ENCODE measurements around the gene ZNF169. TPM values are rescaled to one million over a fixed set of nuclear protein-coding genes. Genes with fewer than 3 reads are reported as not detected.
"Not testable (repeated sequence)": the region's sequence is repeated elsewhere in the genome, so short reads cannot be mapped to it uniquely, and the experiment has no call there.

The ZNF169 gene
- total RNA-seq, 6 experiments from 2014 or later = 1.1 to 2.2 (median 1.4) TPM

DNA sequence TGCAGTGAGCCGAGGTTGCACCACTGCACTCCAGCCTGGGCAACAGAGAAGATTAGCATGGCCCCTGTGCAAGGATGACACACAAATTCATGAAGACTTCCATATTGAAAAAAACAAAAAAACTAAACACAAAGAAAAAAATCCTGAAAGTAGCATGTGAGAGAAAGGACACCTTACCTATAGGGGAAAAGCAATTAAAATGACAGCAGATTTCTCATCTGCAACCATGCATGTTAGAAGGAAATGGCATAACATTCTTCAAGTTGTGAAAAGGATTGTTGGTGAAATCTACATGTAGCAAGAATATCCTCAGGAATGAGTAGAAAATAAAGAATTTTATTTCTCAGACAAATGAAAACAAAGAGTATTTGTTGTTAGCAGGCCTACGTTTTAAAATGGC, 13.4 kb upstream of the ZNF169 start:
- 53% methylated on average over 2 of the region's 2 CpGs for WGBS (ENCODE audit: insufficient coverage, low coverage, low lambda C conversion rate, missing lambda C conversion rate)
- ATAC-seq (no peak), DNase-seq (no peak)
- Histone ChIP-seq H3K9me3 (no peaks in the 10 kb centered on the region), H3K4me1 (no peaks in the 10 kb centered on the region), H3K36me3 (no peaks in the 10 kb centered on the region), H3K27me3 (no peaks in the 10 kb centered on the region), H3K4me3 (no peak overlapping the region), H3K27ac (no peak overlapping the region)
- TF ChIP-seq, protein P1, sequence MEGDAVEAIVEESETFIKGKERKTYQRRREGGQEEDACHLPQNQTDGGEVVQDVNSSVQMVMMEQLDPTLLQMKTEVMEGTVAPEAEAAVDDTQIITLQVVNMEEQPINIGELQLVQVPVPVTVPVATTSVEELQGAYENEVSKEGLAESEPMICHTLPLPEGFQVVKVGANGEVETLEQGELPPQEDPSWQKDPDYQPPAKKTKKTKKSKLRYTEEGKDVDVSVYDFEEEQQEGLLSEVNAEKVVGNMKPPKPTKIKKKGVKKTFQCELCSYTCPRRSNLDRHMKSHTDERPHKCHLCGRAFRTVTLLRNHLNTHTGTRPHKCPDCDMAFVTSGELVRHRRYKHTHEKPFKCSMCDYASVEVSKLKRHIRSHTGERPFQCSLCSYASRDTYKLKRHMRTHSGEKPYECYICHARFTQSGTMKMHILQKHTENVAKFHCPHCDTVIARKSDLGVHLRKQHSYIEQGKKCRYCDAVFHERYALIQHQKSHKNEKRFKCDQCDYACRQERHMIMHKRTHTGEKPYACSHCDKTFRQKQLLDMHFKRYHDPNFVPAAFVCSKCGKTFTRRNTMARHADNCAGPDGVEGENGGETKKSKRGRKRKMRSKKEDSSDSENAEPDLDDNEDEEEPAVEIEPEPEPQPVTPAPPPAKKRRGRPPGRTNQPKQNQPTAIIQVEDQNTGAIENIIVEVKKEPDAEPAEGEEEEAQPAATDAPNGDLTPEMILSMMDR (IDR thresholded peaks at IDR 0.05) = no peak
- no peak for TF ChIP-seq POLR2A (IDR thresholded peaks at IDR 0.05)
- intact Hi-C loops (cut with DNase I) = no loop called here

GRCh38 chr9:94250456-94250855, 8.6 kb upstream of the ZNF169 start:
- ATAC-seq = no peak
- Histone ChIP-seq H3K9me3 (no peaks in the 10 kb centered on the region), H3K27me3 (no peaks in the 10 kb centered on the region), H3K27ac (no peak overlapping the region), H3K4me3 (no peak overlapping the region), H3K36me3 (no peaks in the 10 kb centered on the region), H3K4me1 (no peaks in the 10 kb centered on the region)
- no CpG with 5 or more reads among the region's 4 CpGs for WGBS (ENCODE audit: insufficient coverage, low coverage, low lambda C conversion rate, missing lambda C conversion rate)
- TF ChIP-seq, protein P1 (IDR thresholded peaks at IDR 0.05) = no peak
- TF ChIP-seq POLR2A (IDR thresholded peaks at IDR 0.05) = no peak
- intact Hi-C loops (cut with DNase I) = no loop called here
- DNase-seq = no peak

DNA sequence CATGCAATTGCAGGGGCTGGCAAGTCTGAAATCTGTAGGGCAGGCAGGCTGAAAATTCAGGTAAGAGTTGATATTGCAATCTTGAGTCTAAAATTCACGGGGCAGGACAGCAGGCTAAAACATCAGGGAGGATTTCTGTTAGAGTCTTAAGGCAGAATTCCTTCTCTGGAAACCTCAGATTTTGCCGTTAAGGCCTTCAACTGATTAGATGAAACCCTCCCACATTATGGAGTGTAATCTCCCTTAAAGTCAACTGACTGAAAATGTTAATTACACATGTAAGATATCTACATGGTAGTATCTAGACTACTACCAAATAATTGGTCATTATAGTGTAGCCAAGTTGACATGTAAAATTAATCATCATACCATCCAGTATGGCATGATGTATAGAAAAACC, 3.1 kb upstream of the ZNF169 start:
- 79% methylated on average over 2 of the region's 2 CpGs for WGBS (ENCODE audit: insufficient coverage, low coverage, low lambda C conversion rate, missing lambda C conversion rate)

DNA sequence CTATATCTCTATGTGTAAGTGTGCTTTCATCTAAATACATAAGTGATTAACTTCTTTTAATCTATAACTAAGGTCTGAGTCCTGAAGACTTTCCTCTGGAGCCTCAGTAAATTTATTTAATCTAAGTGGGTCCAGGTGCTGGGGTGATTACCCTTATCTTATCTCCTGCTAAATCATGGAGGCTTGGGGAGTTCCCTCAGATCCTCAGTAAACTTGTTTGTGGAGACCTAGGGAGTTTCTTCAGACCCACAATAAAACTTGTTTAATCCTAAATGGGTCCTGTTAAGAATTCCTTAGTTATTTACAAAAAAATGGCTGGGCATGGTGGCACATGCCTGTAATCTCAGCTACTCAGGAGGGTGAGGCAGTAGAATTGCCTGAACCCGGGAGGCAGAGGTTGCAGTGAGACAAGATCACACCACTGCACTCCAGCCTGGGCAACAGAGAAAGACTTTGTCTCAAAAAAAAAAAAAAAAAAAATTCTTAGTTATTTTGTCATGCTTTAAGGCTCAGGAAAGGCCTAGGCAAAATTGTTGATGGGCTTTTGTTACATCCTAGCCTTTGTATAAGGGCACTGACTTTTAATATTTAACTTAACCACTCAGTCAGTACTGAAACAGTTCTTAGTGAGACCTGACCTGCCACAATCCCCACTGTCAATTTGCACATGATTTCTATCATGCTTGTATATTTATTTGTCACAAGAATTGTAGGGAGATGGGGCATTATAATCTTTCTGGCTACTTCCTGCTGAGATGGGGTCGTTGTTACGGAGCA, 6.7 kb downstream of the ZNF169 start:
- H3K36me3 ChIP-seq; H3K27ac ChIP-seq; intact Hi-C loops (cut with DNase I); H3K4me1 ChIP-seq; H3K27me3 ChIP-seq; DNase-seq; ATAC-seq; H3K4me3 ChIP-seq; H3K9me3 ChIP-seq: not testable (repeated sequence)
- WGBS (ENCODE audit: insufficient coverage, low coverage, low lambda C conversion rate, missing lambda C conversion rate) = 46% methylated on average over 3 of the region's 3 CpGs

More for the DNA sequence above, 3.1 kb upstream of the ZNF169 start:
- ATAC-seq = no peak
- Histone ChIP-seq H3K4me1 (peaks cover 0 to 5% (median 0%) of the 10 kb centered on the region in 4 donors), H3K27me3 (no peaks in the 10 kb centered on the region), H3K9me3 (no peaks in the 10 kb centered on the region), H3K27ac (no peak overlapping the region), H3K36me3 (no peaks in the 10 kb centered on the region), H3K4me3 (no peak overlapping the region)
- no peak for DNase-seq
- intact Hi-C loops (cut with DNase I) = no loop called here
- no peak for TF ChIP-seq POLR2A (IDR thresholded peaks at IDR 0.05)
- TF ChIP-seq, protein P1 (IDR thresholded peaks at IDR 0.05) = no peak

- DNase-seq (no peak), ATAC-seq (no peak)
- no peak for TF ChIP-seq POLR2A (IDR thresholded peaks at IDR 0.05)
- TF ChIP-seq, protein P1 (IDR thresholded peaks at IDR 0.05) = no peak
- Histone ChIP-seq H3K27me3 (no peaks in the 10 kb centered on the region), H3K9me3 (no peaks in the 10 kb centered on the region), H3K36me3 (no peaks in the 10 kb centered on the region), H3K27ac (no peak overlapping the region), H3K4me1 (no peaks in the 10 kb centered on the region), H3K4me3 (no peak overlapping the region)
- intact Hi-C loops (cut with DNase I) = no loop called here
- 100% methylated on average over 3 of the region's 8 CpGs for WGBS (ENCODE audit: insufficient coverage, low coverage, low lambda C conversion rate, missing lambda C conversion rate)
Measured at GRCh38 chr9:94269264-94269663, 10.2 kb downstream of the ZNF169 start.

Measured in right lobe of liver (tissue), 6 donors.